VCaP (cell line): ENCODE results near the gene BAIAP2L2.

ENCODE experiments used
- H3K27ac ChIP-seq: fragments of 450-650 bp; 2 replicates; pipeline ENCODE4 v1.5.1; 2017
- TF ChIP-seq, protein P1 (sequence below): fragments of 450-650 bp; conservative IDR thresholded peaks from 2 replicates; pipeline ENCODE4 v1.5.1; 2017; ENCODE audit warnings: mild to moderate bottlenecking, moderate library complexity

Gene BAIAP2L2

DNA sequence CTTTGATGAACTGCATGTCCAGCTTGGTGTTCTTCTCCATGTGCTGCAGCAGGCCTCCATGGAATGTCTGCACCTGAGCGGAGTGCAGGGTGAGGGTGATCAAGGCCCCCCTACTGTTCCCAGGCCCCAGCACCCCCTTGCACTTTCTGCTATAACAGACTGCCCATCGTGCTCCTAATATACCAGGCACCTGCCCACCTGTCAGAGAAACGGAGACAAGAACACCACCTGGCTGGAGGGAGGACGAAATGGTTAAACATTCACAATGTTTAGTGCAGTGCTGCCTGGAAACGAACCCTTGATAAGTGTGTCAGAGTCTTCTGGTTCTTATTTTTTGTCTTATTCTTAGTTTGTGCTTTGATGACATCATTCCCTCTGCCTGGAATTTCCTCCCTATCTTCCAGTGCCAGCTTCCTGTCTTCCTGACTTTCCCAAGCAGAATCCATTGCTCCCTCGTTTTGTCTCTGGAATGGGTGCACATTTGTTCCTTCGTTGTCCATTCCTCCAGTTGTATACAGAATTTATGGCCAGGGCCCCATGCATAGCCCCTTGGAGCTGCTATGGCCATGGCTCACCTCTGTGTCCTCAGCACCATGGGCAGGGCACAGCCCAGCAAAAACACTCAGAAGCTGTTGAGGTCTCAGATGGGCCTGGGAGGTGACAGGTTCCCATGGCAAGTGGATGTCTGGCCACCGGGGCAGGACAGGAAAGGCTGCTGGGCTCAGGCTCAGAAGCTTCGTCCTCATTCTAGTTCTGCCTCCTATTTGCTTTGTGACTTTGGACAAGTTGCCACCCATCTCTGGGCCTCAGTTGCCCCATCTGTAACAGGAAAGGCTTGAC is 11.9 kb downstream of the BAIAP2L2 start:
- H3K27ac ChIP-seq: no peak overlapping the region
- TF ChIP-seq, protein P1, sequence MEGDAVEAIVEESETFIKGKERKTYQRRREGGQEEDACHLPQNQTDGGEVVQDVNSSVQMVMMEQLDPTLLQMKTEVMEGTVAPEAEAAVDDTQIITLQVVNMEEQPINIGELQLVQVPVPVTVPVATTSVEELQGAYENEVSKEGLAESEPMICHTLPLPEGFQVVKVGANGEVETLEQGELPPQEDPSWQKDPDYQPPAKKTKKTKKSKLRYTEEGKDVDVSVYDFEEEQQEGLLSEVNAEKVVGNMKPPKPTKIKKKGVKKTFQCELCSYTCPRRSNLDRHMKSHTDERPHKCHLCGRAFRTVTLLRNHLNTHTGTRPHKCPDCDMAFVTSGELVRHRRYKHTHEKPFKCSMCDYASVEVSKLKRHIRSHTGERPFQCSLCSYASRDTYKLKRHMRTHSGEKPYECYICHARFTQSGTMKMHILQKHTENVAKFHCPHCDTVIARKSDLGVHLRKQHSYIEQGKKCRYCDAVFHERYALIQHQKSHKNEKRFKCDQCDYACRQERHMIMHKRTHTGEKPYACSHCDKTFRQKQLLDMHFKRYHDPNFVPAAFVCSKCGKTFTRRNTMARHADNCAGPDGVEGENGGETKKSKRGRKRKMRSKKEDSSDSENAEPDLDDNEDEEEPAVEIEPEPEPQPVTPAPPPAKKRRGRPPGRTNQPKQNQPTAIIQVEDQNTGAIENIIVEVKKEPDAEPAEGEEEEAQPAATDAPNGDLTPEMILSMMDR: no peak

DNA sequence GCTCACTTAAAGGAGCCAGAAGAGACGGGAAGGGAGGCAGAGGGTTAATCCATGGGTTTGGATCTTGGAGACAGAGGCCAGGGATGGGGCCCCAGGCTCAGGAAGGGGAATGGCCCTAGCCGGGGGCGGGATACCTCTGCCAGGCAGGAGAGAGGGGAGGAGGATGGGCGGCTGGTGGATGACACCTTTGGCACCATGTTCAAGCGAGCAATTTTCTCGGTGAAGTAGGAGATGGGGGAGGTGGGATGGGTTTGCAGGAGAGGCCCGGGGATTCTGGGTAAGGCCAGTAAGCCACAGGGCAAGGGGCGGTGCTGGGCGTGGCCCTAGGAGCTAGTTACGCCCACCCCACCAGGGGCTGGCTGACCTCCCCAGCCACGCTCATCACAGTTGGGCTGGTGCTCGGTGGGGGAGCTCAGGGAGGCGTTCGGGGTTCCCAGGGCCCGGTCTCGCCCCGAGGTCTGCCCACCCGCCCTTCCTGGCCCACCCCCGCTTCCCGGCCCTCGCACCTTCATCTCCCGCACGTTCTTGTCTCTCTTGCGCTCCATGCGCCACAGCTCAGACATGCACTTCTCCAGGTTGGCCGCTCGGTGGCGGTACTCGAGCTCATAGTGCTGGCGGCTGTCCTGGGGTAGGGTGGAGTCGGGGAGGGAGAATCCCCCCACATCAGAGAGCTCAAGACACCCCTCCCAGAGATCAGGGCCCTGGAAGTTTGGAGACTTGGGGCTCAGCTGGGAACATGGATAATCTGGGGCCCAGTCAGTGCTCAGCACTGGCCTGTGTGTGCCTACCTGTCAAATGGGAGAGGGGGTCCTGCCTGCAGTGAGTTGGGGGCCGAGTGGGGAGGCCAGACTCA is 12.7 kb downstream of the BAIAP2L2 start:
- no peak overlapping the region for H3K27ac ChIP-seq

DNA sequence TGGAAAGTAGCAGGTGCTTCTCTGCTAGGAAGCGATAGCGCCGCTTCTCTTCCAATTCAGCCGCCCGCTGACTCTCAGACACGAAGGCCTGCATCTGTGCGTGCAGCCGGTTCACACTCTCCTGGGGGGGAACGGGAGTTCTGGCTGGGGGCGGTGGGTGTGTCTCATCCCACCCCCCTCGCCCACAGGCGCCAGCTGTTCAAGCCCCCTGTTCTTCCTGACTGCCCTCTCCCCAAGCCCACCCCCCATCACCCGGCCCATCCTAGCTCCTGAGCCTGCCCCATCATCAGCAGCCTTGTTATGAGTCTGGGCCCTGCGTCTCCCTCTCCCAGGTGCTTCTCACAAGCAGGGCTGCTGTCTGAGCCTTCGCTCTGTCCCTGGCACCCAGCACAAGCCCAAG is 13.4 kb downstream of the BAIAP2L2 start:
- H3K27ac ChIP-seq: no peak overlapping the region
- TF ChIP-seq, protein P1: no peak

More for the DNA sequence above, 12.7 kb downstream of the BAIAP2L2 start:
- TF ChIP-seq, protein P1: no peak

DNA sequence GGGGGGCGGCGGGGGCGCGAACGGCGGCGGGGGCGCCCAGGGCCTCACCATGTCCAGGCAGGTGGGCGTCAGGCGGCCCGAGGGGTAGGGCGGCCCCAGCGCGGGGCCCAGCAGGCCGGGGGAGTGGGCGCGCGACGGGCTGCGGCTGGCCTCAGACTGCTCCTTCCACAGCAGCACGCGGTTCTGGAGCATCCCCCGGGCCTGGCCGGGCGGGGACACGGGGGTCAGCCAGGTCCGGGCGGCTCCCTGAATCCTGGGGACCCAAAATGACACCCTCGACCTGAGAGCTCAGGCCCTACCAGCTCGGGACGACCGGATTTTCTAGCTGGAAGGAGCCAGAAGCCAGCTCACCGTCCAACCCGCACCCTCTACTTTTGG is 21.0 kb downstream of the BAIAP2L2 start:
- TF ChIP-seq, protein P1: no peak
- H3K27ac ChIP-seq: no peak overlapping the region

DNA sequence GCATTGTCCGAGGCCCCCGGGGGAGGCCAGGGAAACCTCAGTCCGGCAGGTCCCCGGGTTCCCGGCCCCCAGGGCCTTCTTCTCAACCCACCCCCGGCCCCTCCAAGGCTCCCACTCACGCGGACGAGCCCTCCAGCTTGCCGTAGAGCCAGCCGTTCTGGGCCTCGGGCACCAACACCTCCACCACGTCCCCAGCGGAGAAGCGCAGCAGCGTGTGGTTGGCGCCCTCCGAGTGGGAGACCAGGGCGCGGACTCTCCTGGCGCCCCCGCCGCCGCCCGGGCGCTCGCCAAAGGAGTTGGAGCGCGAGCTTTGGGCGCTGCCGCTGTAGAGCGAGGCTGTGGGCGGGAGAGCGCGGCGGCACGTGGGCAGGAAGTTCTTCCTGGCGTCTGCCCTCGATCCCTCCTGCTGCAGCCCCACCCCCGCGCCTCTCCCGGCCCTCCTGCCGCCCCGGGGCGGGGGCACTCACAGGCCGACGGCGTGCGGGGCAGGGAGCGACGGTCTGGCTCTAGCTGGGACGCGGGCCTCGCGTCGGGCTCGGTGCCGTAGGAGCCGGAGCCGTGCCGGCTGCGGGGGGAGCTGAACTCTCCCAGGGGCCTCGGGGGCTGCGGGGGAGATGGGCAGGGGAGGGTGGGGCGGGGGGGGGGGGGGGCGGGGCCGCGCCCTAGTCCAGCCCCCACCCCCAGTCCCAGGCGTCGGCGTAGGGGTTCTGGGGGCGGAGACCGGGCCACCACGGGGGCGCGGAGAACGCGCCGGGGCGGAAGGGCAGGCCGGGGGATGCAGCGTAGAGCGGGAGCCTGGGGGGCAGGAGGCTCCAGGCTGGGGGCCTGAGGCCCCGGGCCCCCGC is 21.6 kb downstream of the BAIAP2L2 start:
- TF ChIP-seq, protein P1: no peak
- no peak overlapping the region for H3K27ac ChIP-seq

DNA sequence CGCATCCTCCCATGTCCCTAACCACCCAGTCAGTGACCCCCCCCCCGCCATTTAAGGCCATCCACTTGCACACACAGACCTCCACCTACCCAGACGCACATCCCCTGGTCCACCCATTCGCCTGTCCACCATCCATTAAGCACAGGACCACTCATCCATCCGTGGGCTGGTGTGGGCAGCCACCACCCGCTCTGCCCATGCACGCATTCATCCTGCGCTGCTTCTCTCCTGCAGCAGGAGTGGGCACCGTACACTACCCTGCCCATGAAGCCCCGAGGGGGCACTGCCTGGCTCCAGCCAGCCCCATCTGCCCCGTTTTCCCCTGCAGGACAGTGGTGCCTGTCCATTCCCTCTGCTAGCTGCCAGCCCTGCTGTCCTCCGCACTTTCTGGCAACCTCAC is 22.6 kb downstream of the BAIAP2L2 start:
- no peak overlapping the region for H3K27ac ChIP-seq
- TF ChIP-seq, protein P1: no peak
